Spleen (tissue), 7 donors: Measurements from ENCODE around the gene ORMDL1.

Experiments used
- CTCF ChIP-seq, 11 experiments: fragments of 200-600 bp in 7 of 11; fragments of 450-650 bp in 4 of 11; sonication (generic) in 4 of 11; IDR thresholded peaks in 8 of 11; conservative IDR thresholded peaks in 3 of 11; 1 replicate in 7 of 11; 2 replicates in 4 of 11; pipeline versions ENCODE4 v1.4.0 to v1.8.0; 2016 to 2021; ENCODE audit warnings: antibody characterized with exemption in 11 of 11, inconsistent platforms in 4 of 11, mild to moderate bottlenecking in 1 of 11
- POLR2A ChIP-seq, 3 donors: fragments of 450-650 bp; IDR thresholded peaks; one replicate each; pipeline ENCODE4 v1.5.1; 2017; ENCODE audit warnings: antibody characterized with exemption in 3 of 3, mild to moderate bottlenecking in 1 of 3
- POLR2AphosphoS5 ChIP-seq, 3 donors: sonication (generic); formaldehyde crosslinking; IDR thresholded peaks; one replicate each; pipeline ENCODE4 v1.5.1; 2017; ENCODE audit warnings: antibody characterized with exemption in 3 of 3
- donor health status: DM: no; HTN: no; CAD: no; lungs with moderate emphysema.
- donor health status: DM: no; HTN: no; CAD: no.
- donor health status: DM: no; HTN: no; CAD: no.

DNA sequence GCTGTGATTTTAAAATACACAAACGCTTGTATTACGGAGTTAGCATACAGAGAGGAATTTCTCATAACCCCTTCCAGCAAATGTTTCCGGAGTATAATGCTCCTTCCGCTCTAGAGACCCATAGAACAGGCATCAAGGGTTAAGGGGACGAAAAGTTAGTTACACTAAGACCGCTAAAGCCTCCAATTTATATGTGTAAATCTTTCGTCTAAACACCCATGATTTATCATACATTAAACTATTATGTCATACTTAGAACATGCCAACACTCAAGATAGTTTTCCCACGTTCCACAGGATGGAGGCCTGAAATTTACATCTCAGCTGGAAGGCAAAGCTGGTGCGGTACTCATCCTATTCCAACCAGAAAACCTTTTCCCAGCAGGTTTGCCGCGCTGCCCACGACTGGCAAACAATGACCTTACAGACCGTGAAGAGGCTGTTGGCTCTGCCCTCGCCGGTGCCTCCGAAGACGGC, 650 bp downstream of the ORMDL1 start:
- TF ChIP-seq CTCF (IDR thresholded peaks at IDR 0.05 in 8 of 11, conservative IDR thresholded peaks at IDR 0.05 in 3 of 11) (no peak), POLR2AphosphoS5 (IDR thresholded peaks at IDR 0.05) (no peak), POLR2A (IDR thresholded peaks at IDR 0.05) (no peak)
